Activated CD8-positive, alpha-beta memory T cell treated with anti-CD3 and anti-CD28 coated beads, Interleukin-2, amount 10 ng/mL, durations not matched to agents 7 days and 5 days (primary cell): Measurements from ENCODE around the gene C1QTNF9. TPM values are rescaled to one million over a fixed set of nuclear protein-coding genes. Genes with fewer than 3 reads are reported as not detected.
"Not testable (repeated sequence)": the region's sequence is repeated elsewhere in the genome, so short reads cannot be mapped to it uniquely, and the experiment has no call there.

Source experiments
- ATAC-seq: fragments of 150-1000 bp; cut with Tn5 transposase; one replicate; pipeline ENCODE4 v1.10.0; 2021; ENCODE audit warnings: moderate library complexity
- CTCF ChIA-PET: fragments of 350-600 bp; sonication (Branson Sonifier 250); formaldehyde crosslinking; loops from one replicate; lab custom pipeline; 2021; ENCODE audit warnings: antibody characterized with exemption; lab: Charles Lee
- DNase-seq: peaks from one replicate; pipeline ENCODE4 v3.0.0-alpha.2; 2020
- H3K27ac Mint-ChIP-seq: one replicate; pipeline ENCODE4 v1.8.0; 2021; ENCODE audit warnings: mild to moderate bottlenecking, mixed read lengths
- H3K27me3 Mint-ChIP-seq: one replicate; pipeline ENCODE4 v1.8.0; 2021; ENCODE audit warnings: mixed read lengths
- H3K36me3 Mint-ChIP-seq: one replicate; pipeline ENCODE4 v1.8.0; 2021; ENCODE audit warnings: mild to moderate bottlenecking, mixed read lengths
- H3K4me1 Mint-ChIP-seq: one replicate; pipeline ENCODE4 v1.8.0; 2021; ENCODE audit warnings: mixed read lengths
- H3K4me3 Mint-ChIP-seq: one replicate; pipeline ENCODE4 v1.8.0; 2021; ENCODE audit warnings: mild to moderate bottlenecking, moderate library complexity, mixed read lengths
- H3K9me3 Mint-ChIP-seq: one replicate; pipeline ENCODE4 v1.8.0; 2022; ENCODE audit warnings: low read depth, mixed read lengths
- total RNA-seq, 2 experiments: library from RNA; stranded (reverse); gene quantifications; one replicate each; pipeline ENCODE4 v1.2.3, GENCODE V29; 2021

C1QTNF9 gene
- total RNA-seq, 2 experiments from 2014 or later: not detected

DNA sequence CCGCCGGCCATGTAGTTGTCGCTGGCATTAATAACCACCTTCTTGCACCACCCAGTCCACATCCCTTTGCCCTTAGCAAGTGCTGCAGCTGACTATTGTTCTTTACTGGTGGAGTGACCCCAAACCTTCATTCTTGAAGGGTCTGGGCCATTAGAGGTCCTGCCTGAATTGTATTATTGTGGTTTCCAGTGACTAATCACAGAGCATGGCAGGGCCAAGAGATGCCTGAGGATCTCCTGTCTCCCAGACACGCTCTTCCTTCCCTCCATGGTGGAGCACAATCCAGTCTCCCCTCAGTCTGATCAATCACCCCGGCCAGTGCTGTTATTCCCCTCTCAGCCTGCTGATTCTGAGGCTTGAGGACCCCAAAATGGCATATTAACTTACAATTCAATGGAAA is 39.0 kb downstream of the C1QTNF9 start:
- CTCF ChIA-PET: no interaction called here
- Mint-ChIP-seq H3K36me3 (no peaks in the 10 kb centered on the region), H3K4me1 (no peaks in the 10 kb centered on the region), H3K27ac (no peak overlapping the region), H3K9me3 (no peaks in the 10 kb centered on the region), H3K27me3 (peaks cover 15% of the 10 kb centered on the region), H3K4me3 (no peak overlapping the region)
- DNase-seq (no peak), ATAC-seq (no peak)

DNA sequence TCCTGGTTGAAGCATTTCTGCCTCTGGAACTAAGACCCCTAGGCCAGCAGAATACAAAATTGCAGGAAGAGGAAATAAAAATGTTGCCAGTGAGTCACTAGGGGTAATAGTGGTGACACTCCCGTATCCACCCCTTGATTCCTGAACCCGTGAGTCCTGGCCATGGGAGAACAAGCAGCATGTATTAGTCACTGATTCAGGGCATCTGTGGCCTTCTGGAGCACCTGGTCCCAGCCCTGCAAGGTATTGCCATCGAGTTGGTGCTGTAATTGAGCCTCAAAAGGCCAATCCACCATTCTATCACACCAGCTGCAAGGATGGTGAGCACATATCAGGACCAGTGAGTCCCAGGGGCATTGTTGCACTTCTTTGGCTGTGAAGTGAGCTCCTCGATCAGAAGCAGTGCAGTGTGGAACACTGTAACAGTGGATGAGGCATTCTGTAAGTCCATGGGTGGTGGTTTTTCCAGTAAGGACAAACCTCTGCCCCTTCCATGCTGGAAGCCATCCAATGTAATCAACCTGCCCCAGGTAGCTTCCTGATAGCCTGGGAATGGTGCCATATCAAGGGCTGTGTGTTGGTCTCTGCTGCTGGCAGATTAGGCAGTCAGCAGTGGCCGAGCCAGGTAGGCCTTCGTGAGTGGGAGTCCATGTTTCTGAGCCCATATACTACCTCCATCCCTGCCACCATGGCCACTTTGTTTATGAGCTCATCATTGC is 39.6 kb downstream of the C1QTNF9 start:
- Mint-ChIP-seq H3K27ac (no peak overlapping the region), H3K9me3 (no peaks in the 10 kb centered on the region), H3K4me1 (no peaks in the 10 kb centered on the region), H3K4me3 (no peak overlapping the region), H3K27me3 (peaks cover 14% of the 10 kb centered on the region), H3K36me3 (no peaks in the 10 kb centered on the region)
- CTCF ChIA-PET: no interaction called here
- DNase-seq: no peak
- no peak for ATAC-seq

DNA sequence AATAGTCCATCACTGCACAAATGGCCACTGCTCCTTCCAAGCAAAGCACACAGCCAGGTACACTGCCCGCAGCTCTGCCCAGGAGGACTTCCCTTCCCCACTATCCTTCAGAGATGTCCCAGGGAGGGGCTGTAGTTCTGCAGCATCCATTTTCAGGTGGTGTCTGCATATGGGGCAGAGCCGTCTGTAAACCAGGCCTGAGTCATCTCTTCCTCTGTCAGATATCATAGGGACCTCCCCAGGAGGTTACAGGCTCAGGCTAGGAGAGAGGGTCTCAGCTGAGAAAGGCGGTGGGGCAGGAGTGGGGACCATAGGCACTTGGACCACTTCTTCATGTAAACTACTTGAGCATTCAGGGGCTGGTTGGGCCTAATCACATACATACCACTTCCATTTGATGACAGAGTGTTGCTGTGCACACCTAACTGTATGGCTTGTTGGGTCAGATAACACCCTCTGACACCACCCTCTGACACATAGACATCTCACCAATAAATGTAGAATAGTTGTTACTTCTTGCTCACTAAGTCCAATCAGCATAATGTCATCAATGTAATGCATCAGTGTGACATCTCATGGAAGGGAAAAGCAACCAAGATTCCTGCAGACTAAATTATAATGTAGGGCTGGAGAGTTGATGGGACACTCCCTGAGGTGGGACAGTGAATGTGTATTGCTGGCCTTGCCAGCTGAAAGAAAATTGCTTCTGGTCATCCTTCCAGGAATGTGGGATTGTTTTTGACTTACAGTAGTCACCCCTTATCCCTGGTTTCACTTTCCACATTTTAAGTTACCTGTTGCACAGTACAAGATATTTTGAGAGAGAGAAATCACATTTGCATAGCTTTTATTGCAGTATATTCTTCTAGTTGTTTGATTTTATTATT is 40.6 kb downstream of the C1QTNF9 start:
- H3K27ac Mint-ChIP-seq, H3K4me3 Mint-ChIP-seq, H3K4me1 Mint-ChIP-seq, H3K36me3 Mint-ChIP-seq, ATAC-seq, H3K9me3 Mint-ChIP-seq, DNase-seq, H3K27me3 Mint-ChIP-seq, CTCF ChIA-PET: not testable (repeated sequence)

DNA sequence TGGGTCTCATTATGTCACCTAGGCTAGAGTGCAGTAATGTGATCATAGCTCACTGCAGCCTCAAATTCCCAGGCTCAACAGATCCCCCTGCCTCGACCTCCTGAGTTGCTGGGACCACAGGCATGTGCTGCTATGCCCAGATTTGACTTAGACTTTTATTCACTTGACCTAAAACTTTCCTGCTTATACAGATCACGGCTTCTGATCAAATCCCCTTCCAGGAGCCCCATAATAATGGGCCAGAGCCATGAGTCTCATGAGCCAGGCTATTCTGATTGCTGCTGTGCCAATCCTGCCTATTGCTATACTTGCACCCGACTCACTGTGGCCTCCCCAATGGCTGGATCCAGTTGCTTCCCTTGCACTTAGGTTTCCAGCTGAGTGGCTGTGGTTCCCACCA is 42.0 kb downstream of the C1QTNF9 start:
- H3K4me3 Mint-ChIP-seq: no peak overlapping the region
- H3K9me3 Mint-ChIP-seq: no peaks in the 10 kb centered on the region
- DNase-seq (no peak), ATAC-seq (no peak)
- CTCF ChIA-PET: interaction anchor here (1.5 kb wide), 1 partner anchor 10 kb away, joined by 4 read pairs; no protein-coding TSS in a partner anchor
- no peaks in the 10 kb centered on the region for H3K4me1 Mint-ChIP-seq
- no peak overlapping the region for H3K27ac Mint-ChIP-seq
- H3K36me3 Mint-ChIP-seq: no peaks in the 10 kb centered on the region
- peaks cover 5% of the 10 kb centered on the region for H3K27me3 Mint-ChIP-seq

DNA sequence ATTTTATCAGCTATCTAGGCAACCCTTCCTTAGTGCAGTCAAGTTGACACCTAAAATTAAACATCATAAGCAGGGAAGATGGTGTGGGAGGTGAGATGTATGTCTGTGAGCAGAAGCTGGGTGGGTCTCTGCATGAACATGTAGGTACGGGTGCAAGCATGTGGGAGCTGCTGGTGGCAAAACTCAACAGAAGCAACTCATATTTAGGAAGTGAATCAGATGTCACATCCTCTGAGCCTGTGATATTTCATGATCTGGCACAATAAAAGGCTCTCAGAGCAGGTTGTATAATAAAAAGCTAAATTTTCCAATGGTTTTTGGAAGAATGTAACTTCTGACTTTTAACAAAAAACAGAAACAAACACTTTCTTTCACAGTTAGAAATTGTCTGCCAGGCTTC is 44.4 kb downstream of the C1QTNF9 start:
- CTCF ChIA-PET: no interaction called here
- Mint-ChIP-seq H3K4me1 (no peaks in the 10 kb centered on the region), H3K36me3 (no peaks in the 10 kb centered on the region), H3K4me3 (no peak overlapping the region), H3K9me3 (no peaks in the 10 kb centered on the region), H3K27me3 (peaks cover 3% of the 10 kb centered on the region), H3K27ac (no peak overlapping the region)
- DNase-seq (no peak), ATAC-seq (no peak)

DNA sequence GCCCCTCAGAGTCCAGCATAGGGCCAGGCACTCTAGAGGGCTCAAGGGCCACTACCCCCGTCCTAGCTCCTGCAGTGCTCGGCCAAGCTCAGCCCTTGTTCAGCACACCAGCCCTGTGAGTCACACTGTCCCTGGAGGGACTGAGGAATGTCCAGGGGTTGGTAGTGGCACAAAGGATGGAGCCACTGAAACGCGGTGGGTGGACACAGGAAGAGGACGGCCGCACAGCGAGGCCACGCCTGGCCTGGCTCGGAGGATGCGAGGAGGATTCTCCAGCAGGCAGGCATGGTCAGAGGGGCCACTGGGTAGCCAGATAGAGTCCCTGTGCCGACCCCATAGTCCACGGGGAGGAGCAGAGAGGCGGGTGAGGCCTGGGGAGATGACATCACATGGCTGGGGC is 45.7 kb downstream of the C1QTNF9 start:
- Mint-ChIP-seq H3K9me3 (no peaks in the 10 kb centered on the region), H3K4me3 (no peak overlapping the region), H3K4me1 (no peaks in the 10 kb centered on the region), H3K27ac (no peak overlapping the region), H3K27me3 (peaks cover 3% of the 10 kb centered on the region), H3K36me3 (no peaks in the 10 kb centered on the region)
- ATAC-seq (no peak), DNase-seq (no peak)
- CTCF ChIA-PET: no interaction called here

DNA sequence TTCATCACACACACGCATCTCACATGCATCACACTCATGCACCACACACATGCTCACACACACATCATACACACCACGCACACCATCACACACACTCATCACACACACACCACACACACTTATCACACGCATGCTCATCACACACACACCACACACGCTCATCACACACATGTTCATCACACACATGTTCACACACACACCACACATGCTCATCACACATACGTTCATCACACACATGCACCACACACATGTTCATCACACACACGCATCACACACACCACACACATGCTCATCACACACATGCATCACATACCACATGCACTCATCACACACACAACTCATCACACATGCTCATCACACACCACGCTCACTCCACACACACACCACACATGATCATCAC is 46.9 kb downstream of the C1QTNF9 start:
- no peak overlapping the region for H3K27ac Mint-ChIP-seq
- H3K9me3 Mint-ChIP-seq: no peaks in the 10 kb centered on the region
- no peaks in the 10 kb centered on the region for H3K4me1 Mint-ChIP-seq
- peaks cover 3% of the 10 kb centered on the region for H3K27me3 Mint-ChIP-seq
- DNase-seq (no peak), ATAC-seq (no peak)
- no peak overlapping the region for H3K4me3 Mint-ChIP-seq
- CTCF ChIA-PET: no interaction called here
- no peaks in the 10 kb centered on the region for H3K36me3 Mint-ChIP-seq

DNA sequence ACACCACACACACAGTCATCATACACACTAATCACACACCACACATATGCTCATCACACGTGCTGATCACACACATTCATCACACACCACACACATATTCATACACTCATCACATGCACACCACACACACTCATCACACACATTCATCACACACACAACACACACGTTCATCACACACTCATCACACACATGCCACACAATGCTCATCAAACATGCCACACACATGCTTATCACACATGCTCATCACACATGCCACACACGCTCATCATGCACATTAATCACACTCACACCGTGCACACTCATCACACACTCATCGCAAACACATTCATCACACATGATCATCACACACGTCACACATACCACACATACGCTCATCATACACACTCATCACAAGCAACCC is 47.5 kb downstream of the C1QTNF9 start:
- H3K27me3 Mint-ChIP-seq: peaks cover 3% of the 10 kb centered on the region
- H3K36me3 Mint-ChIP-seq: no peaks in the 10 kb centered on the region
- no peak for ATAC-seq
- no peak overlapping the region for H3K27ac Mint-ChIP-seq
- H3K9me3 Mint-ChIP-seq: no peaks in the 10 kb centered on the region
- no peaks in the 10 kb centered on the region for H3K4me1 Mint-ChIP-seq
- DNase-seq: no peak
- H3K4me3 Mint-ChIP-seq: no peak overlapping the region
- CTCF ChIA-PET: no interaction called here

DNA sequence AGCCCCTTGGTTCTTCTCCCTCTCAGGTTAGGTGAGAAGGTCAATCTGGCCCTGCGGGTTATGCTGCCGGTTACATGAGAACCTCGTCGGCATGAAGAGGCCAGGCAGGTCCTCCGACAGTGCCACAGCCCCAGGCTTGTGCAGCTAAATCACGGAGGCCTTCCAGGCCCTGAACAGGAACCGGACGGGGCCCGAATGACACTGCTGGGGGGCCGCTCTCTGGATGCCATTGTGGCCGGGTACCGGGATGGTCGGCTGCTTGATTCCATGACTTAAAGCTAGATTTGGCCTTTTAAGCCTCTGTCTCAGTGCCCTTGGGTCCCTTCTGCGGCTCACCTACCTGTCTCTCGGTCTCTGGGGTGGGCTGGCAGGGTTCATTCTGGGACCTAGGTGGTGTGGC is 48.4 kb downstream of the C1QTNF9 start:
- Mint-ChIP-seq H3K27ac (no peak overlapping the region), H3K4me3 (no peak overlapping the region), H3K36me3 (no peaks in the 10 kb centered on the region), H3K9me3 (no peaks in the 10 kb centered on the region), H3K4me1 (no peaks in the 10 kb centered on the region), H3K27me3 (no peaks in the 10 kb centered on the region)
- DNase-seq: no peak
- CTCF ChIA-PET: no interaction called here
- ATAC-seq: no peak

DNA sequence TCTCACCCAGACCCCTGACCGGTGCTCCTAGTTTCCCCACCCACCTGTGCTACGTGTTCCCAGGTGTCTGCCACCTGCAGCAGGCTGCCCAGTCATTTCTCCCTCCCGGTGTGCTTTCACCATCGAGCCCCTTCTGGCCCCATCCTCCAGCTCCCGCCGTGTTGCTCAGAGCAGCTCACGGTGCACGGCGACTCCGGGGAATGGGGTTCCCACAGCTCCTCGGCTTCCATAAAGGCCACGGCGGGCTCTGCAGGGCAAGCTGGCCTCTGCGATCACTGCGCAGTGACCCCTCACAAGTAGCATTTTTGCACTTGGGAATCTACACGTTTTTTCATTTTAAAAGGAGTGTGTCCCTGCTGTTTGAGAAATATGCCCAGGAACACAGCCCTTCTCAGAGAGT is 49.5 kb downstream of the C1QTNF9 start:
- H3K27ac Mint-ChIP-seq, H3K4me1 Mint-ChIP-seq, DNase-seq, H3K36me3 Mint-ChIP-seq, H3K4me3 Mint-ChIP-seq, H3K9me3 Mint-ChIP-seq, H3K27me3 Mint-ChIP-seq, ATAC-seq, CTCF ChIA-PET: not testable (repeated sequence)

DNA sequence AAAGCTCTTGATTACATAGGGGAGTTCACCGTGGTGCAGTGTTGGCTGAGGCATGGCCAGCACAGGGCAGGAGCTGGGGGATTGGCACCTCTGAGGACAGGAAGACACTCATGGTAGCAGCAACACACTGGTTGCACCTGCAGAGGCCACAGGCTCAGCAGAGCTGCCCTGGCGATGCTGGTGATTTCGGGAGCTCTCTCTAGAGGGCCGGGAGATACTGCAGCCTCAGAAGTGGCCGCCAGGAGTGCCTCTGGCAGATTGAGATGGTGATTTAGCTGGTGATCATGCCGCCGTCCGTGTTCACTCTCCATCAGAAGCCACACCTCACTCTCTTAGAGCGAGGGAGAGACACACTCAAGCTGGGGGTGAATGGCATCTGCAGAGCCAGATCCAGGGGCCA is 49.9 kb downstream of the C1QTNF9 start:
- CTCF ChIA-PET: not testable (repeated sequence)

DNA sequence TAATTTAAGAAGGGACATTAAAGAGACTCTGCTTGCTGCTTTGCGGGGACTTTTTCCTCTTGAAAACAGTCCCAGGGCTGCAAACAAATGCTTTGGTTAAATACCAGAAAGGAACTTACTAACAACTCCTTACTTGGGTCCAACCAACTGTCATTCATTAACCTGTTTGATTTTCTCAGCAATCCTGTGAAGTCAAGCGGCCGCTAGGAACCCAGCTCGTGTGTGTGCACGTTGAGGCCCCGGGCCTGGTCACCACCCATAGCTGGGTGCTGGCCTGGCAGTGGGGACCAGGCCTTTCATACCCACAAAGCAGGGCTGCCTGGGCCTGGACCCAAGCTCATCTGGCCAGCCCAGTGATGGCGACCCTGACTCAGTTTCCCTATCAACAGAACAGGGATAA is 50.7 kb downstream of the C1QTNF9 start:
- Mint-ChIP-seq H3K27ac (no peak overlapping the region), H3K4me3 (no peak overlapping the region), H3K4me1 (no peaks in the 10 kb centered on the region), H3K27me3 (no peaks in the 10 kb centered on the region), H3K36me3 (no peaks in the 10 kb centered on the region), H3K9me3 (no peaks in the 10 kb centered on the region)
- CTCF ChIA-PET: no interaction called here
- ATAC-seq (no peak), DNase-seq (no peak)

More for the DNA sequence above, 49.9 kb downstream of the C1QTNF9 start:
- not testable (repeated sequence) for DNase-seq, H3K4me3 Mint-ChIP-seq, H3K27ac Mint-ChIP-seq, H3K4me1 Mint-ChIP-seq, ATAC-seq, H3K9me3 Mint-ChIP-seq, H3K27me3 Mint-ChIP-seq, H3K36me3 Mint-ChIP-seq

DNA sequence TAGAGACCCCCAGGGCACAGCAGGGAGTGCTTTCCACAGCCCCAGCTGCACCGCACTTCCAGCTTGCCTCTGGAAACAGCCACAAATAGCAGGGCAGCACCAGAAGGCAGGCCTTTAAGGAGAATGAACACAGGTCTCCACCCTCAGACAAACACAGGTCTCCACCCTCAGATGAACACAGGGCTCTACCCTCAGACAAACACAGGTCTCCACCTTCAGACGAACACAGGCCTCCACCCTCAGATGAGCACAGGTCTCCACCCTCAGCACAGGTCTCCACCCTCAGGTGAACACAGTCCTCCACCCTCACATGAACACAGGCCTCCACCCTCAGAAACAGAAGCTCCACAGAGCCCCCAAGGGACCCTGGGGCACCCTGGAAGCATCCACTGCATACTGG is 51.7 kb downstream of the C1QTNF9 start:
- Mint-ChIP-seq H3K4me1 (no peaks in the 10 kb centered on the region), H3K27me3 (no peaks in the 10 kb centered on the region), H3K9me3 (no peaks in the 10 kb centered on the region), H3K36me3 (no peaks in the 10 kb centered on the region), H3K27ac (no peak overlapping the region), H3K4me3 (no peak overlapping the region)
- ATAC-seq (no peak), DNase-seq (no peak)
- CTCF ChIA-PET: interaction anchor here (1.4 kb wide), 1 partner anchor 9 kb away, joined by 4 read pairs; no protein-coding TSS in a partner anchor

DNA sequence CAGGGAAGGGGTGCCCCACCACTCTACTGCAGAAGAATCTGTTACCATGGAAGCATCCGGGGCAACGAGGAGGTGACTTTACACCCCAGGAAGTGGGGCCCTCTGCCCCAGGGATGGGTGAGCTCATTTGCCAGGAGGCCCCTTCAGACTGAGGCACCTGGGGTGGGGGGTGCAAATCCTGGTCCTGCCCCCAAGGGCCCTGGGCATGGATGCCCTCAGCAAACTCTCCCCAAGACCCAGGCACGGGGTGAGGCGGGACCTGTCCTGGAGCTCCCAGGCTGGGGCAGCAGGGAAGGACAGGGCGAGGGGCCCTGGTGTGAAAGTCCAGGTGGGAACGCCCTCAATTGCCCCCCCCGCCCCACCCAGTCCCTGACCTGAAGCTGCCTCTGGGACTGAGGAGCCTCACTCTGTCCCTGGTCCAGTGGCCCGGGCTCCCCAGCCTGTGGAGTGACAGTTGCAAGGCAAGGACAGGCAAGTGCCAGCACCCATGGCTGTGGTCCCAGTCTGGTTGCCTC is 52.5 kb downstream of the C1QTNF9 start:
- Mint-ChIP-seq H3K4me1 (no peaks in the 10 kb centered on the region), H3K27me3 (no peaks in the 10 kb centered on the region), H3K9me3 (no peaks in the 10 kb centered on the region), H3K27ac (no peak overlapping the region), H3K4me3 (no peak overlapping the region), H3K36me3 (no peaks in the 10 kb centered on the region)
- CTCF ChIA-PET: interaction anchor here (1.4 kb wide), 1 partner anchor 10 kb away, joined by 4 read pairs; no protein-coding TSS in a partner anchor
- DNase-seq: no peak
- no peak for ATAC-seq
